HG03139 (cell line): ENCODE data around the gene PDE7B.
"Not testable (repeated sequence)": the region's sequence is repeated elsewhere in the genome, so short reads cannot be mapped to it uniquely, and the experiment has no call there.

Experiments used
- ATAC-seq: cut with Tn5 transposase; IDR thresholded peaks from one replicate; pipeline ENCODE4 v1.9.1; 2021; ENCODE audit not compliant: unreplicated experiment

Gene PDE7B

DNA sequence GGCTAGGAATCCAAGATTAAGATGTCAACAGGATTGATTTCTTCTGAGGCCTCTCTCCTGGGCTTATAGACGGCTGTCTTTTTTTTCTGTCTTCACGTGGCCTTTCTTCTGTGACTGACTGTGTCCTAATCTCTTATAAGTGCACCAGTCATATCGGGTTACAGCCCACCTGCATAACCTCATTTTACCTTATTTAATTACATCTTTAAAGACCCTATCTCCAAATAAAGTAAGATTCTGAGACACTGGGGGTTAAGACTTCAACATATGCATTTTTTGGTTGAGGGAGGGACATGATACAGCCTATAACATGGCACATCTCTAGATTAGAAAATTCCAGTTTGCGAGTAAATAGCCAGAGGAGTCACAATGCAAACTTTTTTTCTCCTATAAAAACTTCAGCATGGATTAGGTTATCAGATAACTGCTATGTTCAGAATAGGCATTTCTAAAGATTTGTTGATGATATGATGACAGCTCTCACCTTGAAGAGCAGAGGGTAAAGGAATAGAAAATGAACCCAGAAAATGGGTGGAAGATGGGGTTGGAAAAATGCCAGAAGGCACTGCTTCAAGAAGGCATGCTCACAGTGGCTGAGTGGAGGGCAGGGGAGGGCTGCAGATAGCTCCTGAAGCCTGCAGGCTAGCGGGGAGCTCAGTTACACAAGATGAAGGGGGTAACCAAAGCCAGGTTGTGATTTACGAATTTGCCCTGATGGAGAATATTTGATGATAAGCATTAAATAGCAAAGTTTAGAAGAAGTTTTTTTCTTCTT, 8.7 kb upstream of the PDE7B start:
- ATAC-seq = no peak

DNA sequence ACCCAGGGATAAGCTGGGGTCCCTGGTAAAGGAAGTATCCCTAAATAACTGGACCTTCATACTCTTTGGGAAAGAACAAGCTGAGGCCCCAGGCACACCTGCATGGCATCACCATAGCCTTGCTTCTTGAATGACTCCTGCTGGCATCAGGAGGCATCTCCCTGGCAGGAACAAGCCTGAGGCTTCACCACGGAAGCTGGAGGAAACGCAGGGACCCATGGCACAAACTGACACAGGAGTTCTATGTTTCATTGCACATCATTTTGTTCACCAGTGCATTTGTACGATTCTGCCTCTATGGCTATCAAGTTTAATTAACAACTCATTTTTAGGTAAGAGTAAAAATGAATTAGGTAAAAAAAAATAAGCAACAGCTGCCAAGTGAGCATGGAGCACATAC, 619 bp upstream of the PDE7B start:
- ATAC-seq = no peak

DNA sequence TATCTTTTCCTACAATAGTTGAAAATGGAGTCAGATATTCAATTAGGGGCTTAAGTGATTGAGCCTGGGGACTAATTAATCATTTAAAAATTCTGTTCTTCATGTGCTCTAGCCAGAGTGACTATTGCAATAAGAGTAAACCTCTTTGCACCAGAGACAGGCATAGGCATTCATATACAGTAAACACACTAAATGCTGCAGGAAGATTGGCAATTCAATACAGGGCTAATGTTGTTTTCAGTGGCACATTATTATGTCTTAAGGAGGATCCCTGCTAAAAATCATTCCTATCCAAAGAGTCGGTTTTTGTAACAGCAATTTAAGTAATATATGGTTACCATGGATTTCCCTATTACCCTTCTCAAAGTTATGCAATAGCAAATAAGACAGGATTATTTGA, 1.2 kb downstream of the PDE7B start:
- no peak for ATAC-seq

DNA sequence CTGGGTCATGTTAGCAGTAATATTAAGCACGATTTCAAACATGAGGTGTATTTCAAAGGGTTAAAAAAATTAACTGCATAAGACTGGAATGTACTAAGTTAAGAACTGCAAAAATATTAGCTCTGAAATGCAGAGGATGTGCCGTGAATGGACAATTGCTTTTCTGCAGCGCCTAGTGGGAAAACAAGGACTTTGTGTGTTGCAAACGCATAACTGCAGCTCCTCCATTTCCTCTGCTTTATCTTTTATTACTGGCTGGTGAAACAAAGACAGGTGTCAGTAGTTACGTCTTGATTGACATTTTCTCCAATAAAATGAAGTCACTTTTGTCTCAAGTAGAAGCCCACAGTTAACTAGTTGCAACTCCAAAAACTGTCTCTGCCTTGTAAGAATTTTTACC, 1.7 kb downstream of the PDE7B start:
- no peak for ATAC-seq

DNA sequence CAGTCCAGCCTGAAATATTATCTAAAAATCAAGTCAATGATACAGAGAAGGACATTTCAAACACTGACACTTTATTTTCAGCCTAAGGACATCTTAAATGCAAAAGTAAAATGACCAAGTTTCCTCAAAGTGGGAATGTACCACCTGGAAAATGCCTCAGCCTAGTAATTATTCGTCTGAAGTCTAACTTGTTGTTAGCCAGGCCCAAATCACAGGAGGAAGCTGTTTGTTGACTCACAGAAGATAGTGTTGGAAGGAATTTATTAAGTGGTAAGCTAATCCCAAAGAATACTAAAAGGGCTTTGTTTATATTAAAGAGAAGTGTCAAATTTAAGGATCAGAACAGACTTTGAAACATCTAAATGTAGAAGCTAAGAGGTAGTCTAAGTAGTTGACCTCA, 2.5 kb downstream of the PDE7B start:
- no peak for ATAC-seq

DNA sequence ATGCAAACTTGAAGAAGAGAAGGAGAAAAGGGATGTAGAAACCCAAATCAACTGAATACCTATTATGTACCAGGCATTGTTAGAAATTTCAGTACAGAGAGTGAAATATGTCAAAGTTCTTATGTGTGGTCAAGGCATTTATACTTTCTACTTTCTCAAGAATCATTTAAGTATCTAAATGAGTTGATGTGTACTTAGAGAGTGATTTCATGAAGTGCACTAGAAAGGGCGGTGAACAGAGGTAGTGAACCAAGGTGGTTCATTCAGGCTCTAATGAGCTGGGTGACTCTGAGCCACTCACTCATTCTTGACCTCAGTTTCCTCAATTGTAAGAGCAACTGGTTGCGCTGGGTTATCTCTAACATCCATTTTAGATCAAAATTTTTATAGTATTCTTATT, 3.3 kb downstream of the PDE7B start:
- no peak for ATAC-seq

DNA sequence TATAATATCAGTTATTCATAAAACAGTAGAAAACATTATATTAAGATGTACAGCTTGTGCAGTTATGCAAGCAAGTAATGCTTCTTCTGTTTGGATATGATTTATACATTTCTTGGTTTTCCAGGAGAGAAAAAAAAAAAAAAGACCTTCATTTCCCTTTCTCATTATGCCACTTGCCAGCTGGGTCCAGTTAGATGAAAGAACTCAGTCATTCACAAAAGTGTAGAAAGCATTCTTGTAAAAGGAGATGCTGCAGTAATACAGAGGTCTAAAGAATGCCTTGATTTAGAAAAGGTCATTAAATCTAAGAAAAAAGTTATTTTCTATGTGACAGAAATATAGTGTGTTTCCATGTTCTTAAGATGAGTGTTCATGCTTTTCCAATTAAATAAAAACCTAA, 7.4 kb downstream of the PDE7B start:
- ATAC-seq = no peak

DNA sequence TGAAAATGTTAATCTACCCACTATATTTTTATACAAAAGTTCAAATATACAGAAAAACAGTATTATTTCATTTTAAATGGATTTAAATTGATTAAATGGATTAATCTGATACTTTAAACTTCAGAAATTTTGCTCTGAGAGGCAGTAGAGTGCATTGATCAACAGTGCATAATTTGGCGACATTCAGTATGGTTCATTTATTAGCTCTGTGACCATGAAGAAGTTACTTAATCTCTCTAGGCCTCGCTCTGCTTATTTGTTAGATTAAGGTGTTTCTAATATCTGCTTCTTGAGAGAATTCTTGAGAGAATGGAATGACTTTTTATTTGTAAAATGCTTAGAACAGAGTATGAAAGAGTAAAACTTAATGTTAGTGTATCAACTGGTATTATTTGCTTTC, 8.9 kb downstream of the PDE7B start:
- ATAC-seq = no peak

DNA sequence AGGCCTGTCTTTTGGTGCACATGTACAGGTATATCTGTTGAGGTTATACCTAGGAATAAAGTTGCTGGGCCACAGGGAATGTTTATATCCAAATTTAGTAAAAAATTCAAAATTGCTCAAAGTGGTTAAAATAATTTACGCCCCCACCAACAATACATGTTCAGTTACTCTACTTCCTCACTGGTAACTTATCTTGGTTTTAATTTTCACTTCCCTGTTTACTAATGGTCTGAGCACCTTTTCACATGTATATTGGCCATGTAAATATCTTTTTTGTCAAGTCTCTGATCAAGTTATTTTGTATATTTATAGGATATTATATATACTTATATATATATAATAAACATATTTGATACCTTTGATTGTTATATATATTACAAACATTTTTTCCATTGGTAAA, 9.7 kb downstream of the PDE7B start:
- ATAC-seq = no peak

DNA sequence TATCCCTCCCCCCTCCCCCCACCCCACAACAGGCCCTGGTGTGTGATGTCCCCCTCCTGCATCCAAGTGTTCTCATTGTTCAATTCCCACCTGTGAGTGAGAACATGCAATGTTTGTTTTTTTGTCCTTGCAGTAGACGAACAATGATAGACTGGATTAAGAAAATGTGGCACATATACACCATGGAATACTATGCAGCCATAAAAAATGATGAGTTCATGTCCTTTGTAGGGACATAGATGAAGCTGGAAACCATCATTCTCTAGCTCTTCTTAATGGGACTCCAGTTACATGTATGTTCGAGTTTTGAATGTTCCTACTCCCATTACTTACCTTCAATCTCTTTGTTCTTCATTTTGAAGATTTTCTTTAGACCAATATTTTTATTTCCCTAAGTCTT, 13.4 kb downstream of the PDE7B start:
- not testable (repeated sequence) for ATAC-seq

DNA sequence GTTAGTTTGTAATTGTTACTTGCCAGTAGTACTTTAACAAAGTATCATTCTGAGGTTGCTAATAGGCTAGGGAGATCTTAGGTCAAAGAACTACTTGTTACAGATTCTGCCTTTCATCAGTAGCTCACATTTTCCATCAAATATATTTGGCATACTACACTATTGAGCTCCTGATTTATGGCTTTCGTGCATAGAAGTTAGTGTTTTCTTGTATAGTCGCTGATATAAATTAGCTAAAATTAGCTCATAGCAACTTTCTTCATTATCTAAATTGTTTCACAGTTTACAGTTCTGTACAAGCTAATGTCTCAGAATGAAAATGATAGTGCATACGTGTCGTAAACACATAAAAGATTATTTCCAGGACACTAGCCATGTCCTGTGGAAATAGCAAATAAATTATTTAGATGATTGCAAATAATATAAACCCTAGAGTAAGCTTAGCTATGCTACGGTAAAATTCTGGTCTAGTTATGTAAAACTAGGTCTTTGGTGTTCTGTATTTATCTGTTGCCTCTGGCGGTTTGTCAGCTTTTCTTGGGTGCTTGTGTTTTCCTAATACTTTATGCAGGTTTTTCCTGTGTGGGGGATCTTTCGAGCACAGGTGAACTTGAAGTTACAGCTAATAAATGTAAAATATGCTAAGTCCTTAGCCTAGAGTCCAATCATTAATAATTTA, 15.1 kb downstream of the PDE7B start:
- ATAC-seq = no peak

DNA sequence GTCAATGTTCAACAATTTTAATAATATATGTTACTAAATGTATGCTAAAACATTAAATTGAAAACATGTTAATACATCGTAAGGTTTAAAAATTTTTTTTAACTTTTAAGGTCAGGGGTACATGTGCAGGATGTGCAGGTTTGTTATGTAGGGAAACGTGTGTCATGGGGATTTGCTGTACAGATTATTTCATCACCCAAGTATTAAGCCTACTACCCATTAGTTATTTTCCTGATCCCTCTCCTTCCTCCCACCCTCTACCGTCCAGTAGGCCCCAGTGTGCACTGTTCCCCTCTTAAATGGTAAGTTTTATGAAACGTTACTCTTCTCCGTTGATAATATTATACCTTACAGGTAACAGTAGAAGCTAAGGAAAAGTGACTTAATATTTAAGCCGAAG, 15.8 kb downstream of the PDE7B start:
- ATAC-seq = no peak

DNA sequence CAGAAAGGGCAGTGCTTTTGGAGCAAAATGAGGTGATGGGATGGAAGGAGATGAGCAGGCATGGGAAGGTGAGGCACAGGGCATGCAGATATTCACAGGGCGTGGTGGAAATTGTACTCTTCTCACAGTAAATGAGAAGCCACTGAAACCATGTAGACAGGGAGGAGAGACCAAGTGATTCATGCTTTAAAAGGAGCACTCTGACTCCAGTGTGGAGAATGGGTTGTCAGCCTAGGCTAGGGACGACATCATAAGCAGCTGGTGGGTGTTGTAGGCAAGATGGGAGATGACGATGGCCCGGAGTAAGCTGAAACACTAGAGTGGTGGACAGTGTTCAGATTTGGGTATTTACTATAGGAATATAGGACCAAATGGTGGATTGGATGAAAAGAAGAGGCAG, 18.4 kb downstream of the PDE7B start:
- ATAC-seq = no peak

DNA sequence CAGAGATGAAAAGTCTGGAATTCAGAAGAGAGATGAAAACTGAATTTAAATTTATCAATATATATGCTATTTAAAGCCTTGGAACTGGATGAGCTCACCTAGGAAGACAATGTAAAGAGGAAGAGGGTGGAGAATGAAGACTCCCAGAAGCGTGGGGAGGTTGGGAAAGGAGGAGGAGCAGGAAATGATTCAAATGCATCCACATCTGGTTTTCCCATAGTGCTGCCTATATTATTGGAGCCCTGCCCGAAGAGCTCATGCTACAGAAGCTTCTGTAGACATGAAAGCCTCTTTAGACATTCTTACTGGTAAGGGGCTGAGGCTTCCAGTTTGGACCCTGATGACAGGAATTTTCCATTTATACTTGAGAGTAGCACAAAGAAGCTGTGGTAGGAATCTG, 19.2 kb downstream of the PDE7B start:
- ATAC-seq = no peak

DNA sequence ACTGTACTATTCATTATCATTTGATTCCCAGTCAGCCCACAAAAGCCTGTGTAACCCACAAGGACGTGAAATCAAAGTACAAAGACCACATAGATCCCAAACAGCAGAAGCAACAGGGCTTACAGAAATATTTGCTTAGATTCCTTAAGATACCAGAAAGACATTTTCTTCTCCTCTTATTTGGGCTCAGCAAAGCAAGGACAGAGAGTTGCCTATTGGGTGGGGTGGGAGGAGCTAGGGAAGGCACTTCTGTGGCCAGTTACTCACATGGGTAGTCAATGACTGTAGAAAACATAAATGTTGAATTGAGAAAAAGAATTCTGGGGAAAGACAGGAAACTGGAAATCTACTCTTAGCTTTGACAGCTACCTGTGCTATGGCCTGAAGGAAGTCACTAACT, 19.8 kb downstream of the PDE7B start:
- ATAC-seq = no peak

DNA sequence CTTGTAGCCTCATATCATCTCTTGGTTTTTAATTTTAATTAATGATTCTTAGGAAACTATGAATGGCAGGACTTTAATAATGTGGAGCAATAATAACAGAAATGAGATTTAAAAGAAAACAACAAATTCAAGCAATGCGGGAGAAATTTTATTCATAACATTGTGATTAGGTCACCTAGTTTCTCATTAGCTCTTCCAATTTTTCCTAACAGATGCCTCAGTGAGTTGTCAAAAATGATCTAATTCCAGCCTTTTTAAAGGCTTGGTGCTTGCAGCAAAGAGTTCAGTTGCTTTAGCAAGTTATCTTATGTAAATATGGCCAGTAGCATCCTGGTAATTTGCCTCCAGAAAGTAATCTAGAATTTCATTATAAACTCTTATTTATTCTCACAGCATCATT, 20.4 kb downstream of the PDE7B start:
- no peak for ATAC-seq

DNA sequence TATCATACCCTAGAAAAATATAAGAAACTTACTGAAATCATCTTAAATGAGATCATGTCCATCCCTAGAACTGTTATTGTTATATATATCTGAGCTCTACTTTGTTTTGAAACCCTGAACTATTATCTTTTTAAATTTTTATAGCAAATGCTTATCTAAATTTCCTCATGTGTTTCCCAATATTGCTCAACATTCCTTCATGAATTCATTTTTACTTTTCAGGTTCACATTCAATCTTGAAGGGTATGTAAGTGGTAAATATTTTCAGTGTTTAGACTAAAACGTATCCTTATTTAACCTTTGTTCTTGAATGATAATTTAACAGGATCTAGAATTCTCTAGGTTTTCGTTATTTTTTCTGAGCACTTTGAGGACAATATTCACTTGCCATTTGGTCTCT, 23.9 kb downstream of the PDE7B start:
- no peak for ATAC-seq

DNA sequence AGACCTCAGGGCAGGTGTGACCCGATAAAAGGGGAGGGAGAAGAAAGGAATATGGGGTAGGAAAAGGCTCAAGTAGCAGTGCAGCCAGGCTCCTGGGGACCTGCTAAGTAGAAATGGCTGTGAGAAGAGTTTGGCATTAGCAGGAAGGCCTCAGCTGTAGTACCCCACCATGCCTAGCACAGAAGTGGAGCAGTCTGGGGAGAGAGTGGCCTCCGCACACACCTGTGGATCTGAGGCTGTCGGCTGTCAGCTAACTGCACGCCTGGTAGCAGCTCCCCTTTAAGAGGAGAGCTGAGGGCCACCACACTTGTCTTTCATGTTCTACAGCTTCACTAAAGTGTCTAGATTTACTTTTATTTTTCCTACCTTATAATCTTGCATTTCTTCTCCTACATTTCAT, 24.6 kb downstream of the PDE7B start:
- ATAC-seq = no peak

DNA sequence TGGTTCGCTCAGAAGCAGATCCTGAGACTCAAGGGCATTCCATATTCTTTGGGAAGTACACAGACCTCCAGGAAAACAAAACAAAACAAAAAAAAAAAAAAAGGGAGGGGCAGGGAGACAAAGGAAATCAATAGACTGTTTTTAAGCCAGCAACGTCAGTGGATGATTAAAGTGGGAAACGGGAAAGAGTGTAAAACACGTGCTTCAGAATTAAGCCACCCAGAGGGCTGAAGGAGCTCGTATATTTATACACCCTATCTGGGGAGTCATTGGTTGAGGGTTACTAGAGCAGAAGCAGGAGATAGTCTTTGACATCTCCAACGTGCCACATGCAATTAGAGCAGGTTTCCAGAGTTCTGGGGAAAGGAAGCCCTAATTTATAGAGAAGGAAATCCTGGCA, 26.2 kb downstream of the PDE7B start:
- no peak for ATAC-seq

DNA sequence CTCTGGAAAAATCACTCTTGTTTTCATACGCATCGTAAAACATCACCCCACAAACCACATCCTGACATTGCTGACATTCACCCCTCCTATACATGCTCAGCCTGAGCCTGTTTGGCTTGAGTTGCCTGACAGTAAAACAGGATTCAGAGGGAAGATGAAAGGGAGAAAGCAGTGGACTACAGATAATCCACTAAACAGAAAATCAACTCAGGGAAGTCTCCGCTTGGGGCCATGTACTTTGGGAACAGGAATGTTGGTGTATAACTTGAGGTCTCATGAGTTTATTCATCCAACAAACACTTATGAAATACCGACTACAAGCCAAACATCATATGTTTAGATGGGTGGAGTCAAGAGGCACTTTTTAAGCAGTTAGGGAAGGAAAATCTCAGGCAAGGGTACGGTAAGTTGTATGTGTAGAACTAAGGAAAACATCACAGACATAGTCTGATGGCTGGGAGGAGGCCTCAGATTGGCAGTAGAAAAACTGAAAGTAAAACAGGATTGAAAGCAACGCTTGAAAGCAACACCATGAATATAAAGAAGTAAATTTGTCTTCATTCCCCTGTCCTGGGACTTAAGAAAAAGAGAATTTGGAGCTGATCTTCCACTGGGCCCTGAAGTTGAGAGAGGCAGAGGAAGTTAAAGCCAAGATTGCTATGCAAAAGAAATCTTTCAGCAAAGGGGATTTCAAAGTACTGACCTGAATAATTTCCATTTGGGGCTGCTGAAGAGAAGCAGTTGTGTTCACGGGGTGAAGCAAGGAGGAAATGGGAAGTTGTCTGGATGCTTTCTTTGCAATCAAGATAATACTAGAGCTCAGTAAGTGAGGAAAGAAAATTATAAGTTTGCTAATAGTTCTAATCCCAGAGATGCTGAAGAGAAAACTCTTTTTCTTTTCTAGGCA, 28.8 kb downstream of the PDE7B start:
- ATAC-seq = peak; percentile 96

DNA sequence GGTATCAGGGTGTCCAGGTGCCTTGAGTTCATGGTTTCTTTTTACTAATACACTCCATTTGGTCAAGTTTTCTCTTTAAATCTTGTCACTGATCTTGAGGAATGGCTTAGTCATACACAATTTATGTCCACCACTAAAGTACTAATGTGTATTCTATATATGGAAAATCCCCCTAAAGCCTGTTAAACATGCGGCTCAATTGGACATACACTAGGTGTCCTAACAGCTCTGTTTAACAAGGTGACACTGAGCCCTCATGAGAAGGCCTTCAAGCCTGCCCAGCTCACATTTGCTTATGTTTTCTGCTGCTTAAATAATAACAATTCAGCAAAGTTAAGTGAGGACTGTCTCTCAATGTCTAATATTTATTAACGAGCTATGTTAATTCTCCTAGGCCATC, 31.5 kb downstream of the PDE7B start:
- no peak for ATAC-seq

DNA sequence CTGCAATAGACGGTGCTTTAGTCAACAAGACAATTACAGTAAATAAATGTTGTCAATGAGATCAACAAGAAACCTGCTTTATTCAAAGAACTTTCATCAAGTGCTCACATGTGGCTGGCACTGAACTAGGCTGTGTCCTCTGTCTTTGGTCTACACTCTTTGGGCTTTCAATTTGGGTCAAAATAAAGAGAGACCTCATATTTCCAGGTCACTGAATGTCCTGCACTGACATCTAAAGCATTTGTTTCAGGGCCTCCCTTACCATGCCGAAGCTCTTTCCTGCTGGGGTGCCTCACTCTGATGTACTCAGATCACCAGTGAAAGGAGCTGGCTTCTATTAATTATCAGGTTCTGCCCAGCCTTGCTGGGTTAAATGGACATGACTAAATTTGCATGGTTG, 32.0 kb downstream of the PDE7B start:
- no peak for ATAC-seq
